GM12878 (cell line): ENCODE results near the gene MTMR10. TPM values are rescaled to one million over a fixed set of nuclear protein-coding genes. Genes with fewer than 3 reads are reported as not detected.

Source experiments
- ATAC-seq: fragments of 200-7000 bp; cut with Tn5 transposase; 3 replicates; pipeline ENCODE4 v1.9.1; 2020; ENCODE audit warnings: mild to moderate bottlenecking, moderate library complexity
- BruUV-seq: library from RNA; stranded (reverse); fragments of 400-500 nt; replicated peaks from 2 replicates; lab custom pipeline; 2021; lab: Mats Ljungman, UMichigan
- CTCF ChIA-PET: fragments of 300-600 bp; sonication (Branson Sonifier 250); formaldehyde crosslinking; extraction: SDS; loops from one replicate; lab custom pipeline; 2021; ENCODE audit warnings: inconsistent platforms; lab: Yijun Ruan, JAX
- POLR2A ChIA-PET: fragments of 350-600 bp; formaldehyde crosslinking; extraction: SDS; loops from one replicate; lab custom pipeline; 2021; ENCODE audit warnings: inconsistent platforms; lab: Charles Lee
- RAD21 ChIA-PET: fragments of 300-600 bp; sonication (Branson Sonifier 250); formaldehyde crosslinking; loops from one replicate; lab custom pipeline; 2023; ENCODE audit warnings: antibody characterized with exemption; ENCODE audit not compliant: unreplicated experiment; lab: Charles Lee
- SMC1A ChIA-PET: fragments of 300-600 bp; sonication (Branson Sonifier 250); formaldehyde crosslinking; loops from one replicate; lab custom pipeline; 2023; ENCODE audit not compliant: unreplicated experiment, uncharacterized antibody; lab: Charles Lee
- DNase-seq: peaks from one replicate; pipeline ENCODE4 v3.0.0-alpha.2; 2011; ENCODE audit warnings: low read depth, low spot score
- FAIRE-seq: peaks from 3 replicates; lab custom pipeline; 2011; peaks lifted over from hg19 to GRCh38; lab: Jason Lieb, UNC
- H2AFZ ChIP-seq: 2 replicates; pipeline ENCODE4 v1.6.0; 2011; ENCODE audit warnings: low read depth, low read length, control low read depth; ENCODE audit not compliant: control insufficient read depth
- H3K27ac ChIP-seq: 2 replicates; pipeline ENCODE4 v1.5.1; 2011; ENCODE audit warnings: control low read depth; ENCODE audit not compliant: control insufficient read depth, insufficient read depth
- H3K27me3 ChIP-seq, 2 experiments: replicated peaks in 1 of 2; 2 replicates each; pipeline versions ENCODE4 v1.6.0 to v1.6.1; 2011; ENCODE audit warnings: low read length in 1 of 2; ENCODE audit not compliant: control insufficient read depth in 2 of 2, insufficient read depth in 2 of 2
- H3K36me3 ChIP-seq, 2 experiments: 2 replicates each; pipeline ENCODE4 v1.5.1; 2011; ENCODE audit warnings: low read length in 1 of 2; ENCODE audit not compliant: control insufficient read depth in 2 of 2, insufficient read depth in 2 of 2
- H3K4me1 ChIP-seq: 2 replicates; pipeline ENCODE4 v1.6.1; 2011; ENCODE audit warnings: mild to moderate bottlenecking, low read length, moderate library complexity, mixed read lengths; ENCODE audit not compliant: control insufficient read depth, insufficient read depth
- H3K4me2 ChIP-seq: 2 replicates; pipeline ENCODE4 v1.6.0; 2011; ENCODE audit warnings: control low read depth; ENCODE audit not compliant: control insufficient read depth, insufficient read depth
- H3K4me3 ChIP-seq: fragments of 200-600 bp; sonication (generic); 2 replicates; pipeline ENCODE4 v1.5.1; 2016
- H3K79me2 ChIP-seq: 2 replicates; pipeline ENCODE4 v1.6.0; 2011; ENCODE audit warnings: low read length; ENCODE audit not compliant: control insufficient read depth, insufficient read depth
- H3K9ac ChIP-seq: 2 replicates; pipeline ENCODE4 v1.8.0; 2011; ENCODE audit warnings: low read length, control low read depth, mixed read lengths; ENCODE audit not compliant: control insufficient read depth, insufficient read depth
- H3K9me3 ChIP-seq: replicated peaks from 3 replicates; pipeline ENCODE4 v1.5.1; 2011; ENCODE audit warnings: mild to moderate bottlenecking, low read length; ENCODE audit not compliant: control insufficient read depth, insufficient read depth
- H4K20me1 ChIP-seq: 2 replicates; pipeline ENCODE4 v1.6.0; 2011; ENCODE audit not compliant: control insufficient read depth, insufficient read depth
- EED ChIP-seq: sonication (generic); IDR thresholded peaks from 2 replicates; pipeline ENCODE4 v1.6.1; 2016; ENCODE audit warnings: antibody characterized with exemption, low read depth
- JUNB ChIP-seq: IDR thresholded peaks from 2 replicates; pipeline ENCODE4 v1.6.1; 2016; ENCODE audit warnings: antibody characterized with exemption, mild to moderate bottlenecking
- RAD51 ChIP-seq: fragments of 450-650 bp; IDR thresholded peaks from 2 replicates; pipeline ENCODE4 v1.6.1; 2016; ENCODE audit warnings: moderate library complexity, mild to moderate bottlenecking, inconsistent platforms
- SPI1 ChIP-seq: IDR thresholded peaks from 2 replicates; pipeline ENCODE4 v1.6.1; 2011; ENCODE audit warnings: low read depth, mild to moderate bottlenecking, low read length, moderate library complexity, borderline replicate concordance; ENCODE audit not compliant: insufficient read depth
- ZSCAN29 ChIP-seq: fragments of 450-650 bp; IDR thresholded peaks from 2 replicates; pipeline ENCODE4 v1.6.1; 2017; ENCODE audit warnings: mild to moderate bottlenecking, moderate library complexity
- ZZZ3 ChIP-seq: IDR thresholded peaks from 2 replicates; pipeline ENCODE4 v1.6.1; 2011; ENCODE audit warnings: low read depth; ENCODE audit not compliant: control insufficient read depth, insufficient read length
- WGBS: methylation state at CpG from one replicate; pipeline ENCODE4 v1.1.6; 2016; ENCODE audit warnings: low lambda C conversion rate; ENCODE audit not compliant: insufficient replicate concordance, insufficient coverage; ENCODE audit errors: missing lambda C conversion rate; 5-methylcytosine and 5-hydroxymethylcytosine counted together
- in situ Hi-C: fragments of 300-500 bp; cut with MboI; formaldehyde crosslinking; loops from 9 replicates; pipeline ENCODE4 v1.14.3; 2018; ENCODE audit warnings: mixed read lengths
- intact Hi-C: fragments of 100-400 bp; cut with micrococcal nuclease; formaldehyde crosslinking; loops from one replicate; pipeline ENCODE4 v1.14.2; 2022; ENCODE audit not compliant: unreplicated experiment
- polyA plus RNA-seq, 11 experiments: library from polyadenylated mRNA; depleted of rRNA in 4 of 11; unstranded in 6 of 11; stranded (reverse) in 5 of 11; fragments of >200 nt; fragmentation: Nextera tagmentation in 4 of 11; fragmentation: Illumina TruSeq in 1 of 11; extraction: Ambion mirVana in 4 of 11; extraction: Trizol in 1 of 11; gene quantifications; 1 replicate in 1 of 11; 2 replicates in 10 of 11; pipeline versions ENCODE4 v1.2.1 to v1.2.3, GENCODE V29; 2011 to 2016; ENCODE audit warnings: inconsistent platforms in 2 of 11, missing spikeins in 2 of 11, low read depth in 1 of 11
- total RNA-seq, 4 experiments: library from RNA; depleted of rRNA in 3 of 4; stranded (reverse); fragments of >200 nt in 3 of 4; fragmentation: Illumina TruSeq in 1 of 4; extraction: Trizol in 1 of 4; gene quantifications; 2 replicates each; pipeline versions ENCODE4 v1.2.1 to v1.2.3, GENCODE V29; 2013 to 2021
- TF ChIP-seq, protein P1 (sequence below): fragments of 450-650 bp; IDR thresholded peaks from 2 replicates; pipeline ENCODE4 v1.6.1; 2018; ENCODE audit warnings: mild to moderate bottlenecking, low read depth, moderate library complexity; ENCODE audit not compliant: partially characterized antibody

The MTMR10 gene
- total and polyA plus RNA-seq, 10 of the 15 experiments (the other 5 are each of a cell fraction or from before 2014, with no cell fraction given): 1.9 to 13.6 (median 8.9) TPM

DNA sequence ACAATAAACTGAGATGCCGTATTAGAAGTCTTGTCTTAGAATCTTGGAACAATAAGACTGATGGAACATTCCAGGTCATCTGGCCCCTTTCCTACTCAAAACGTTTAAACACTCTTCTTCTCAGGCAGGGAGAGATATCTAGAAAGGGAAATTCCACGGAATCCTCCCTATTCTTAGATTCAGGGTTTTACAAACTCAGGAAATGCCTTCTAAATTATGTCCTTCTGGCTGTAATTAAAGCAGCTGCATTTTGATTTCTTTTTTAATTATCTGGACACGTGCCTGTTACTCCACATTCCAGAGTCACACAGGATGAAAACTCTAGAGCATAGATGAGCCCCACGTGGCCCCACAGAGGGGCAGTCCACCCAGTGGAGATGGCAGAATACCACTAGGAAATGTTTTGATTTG lies 41.5 kb upstream of the MTMR10 start:
- no peaks in the 10 kb centered on the region for H4K20me1 ChIP-seq
- no peaks in the 10 kb centered on the region for H3K36me3 ChIP-seq
- no peak overlapping the region for H3K4me3 ChIP-seq
- H3K4me2 ChIP-seq: no peak overlapping the region
- no TSS peak for BruUV-seq
- DNase-seq (no peak), ATAC-seq (no peak), FAIRE-seq (no peak)
- 59% methylated on average over 5 of the region's 5 CpGs for WGBS
- no peaks in the 10 kb centered on the region for H3K9me3 ChIP-seq
- H3K79me2 ChIP-seq: no peaks in the 10 kb centered on the region
- RAD21 ChIA-PET: no interaction called here
- H3K27ac ChIP-seq: no peak overlapping the region
- intact Hi-C loops (no loop called here), in situ Hi-C loops (no loop called here)
- POLR2A ChIA-PET: no interaction called here
- peaks cover 7% of the 10 kb centered on the region for H3K4me1 ChIP-seq
- CTCF ChIA-PET: no interaction called here
- TF ChIP-seq JUNB: no peak
- TF ChIP-seq, protein P1, sequence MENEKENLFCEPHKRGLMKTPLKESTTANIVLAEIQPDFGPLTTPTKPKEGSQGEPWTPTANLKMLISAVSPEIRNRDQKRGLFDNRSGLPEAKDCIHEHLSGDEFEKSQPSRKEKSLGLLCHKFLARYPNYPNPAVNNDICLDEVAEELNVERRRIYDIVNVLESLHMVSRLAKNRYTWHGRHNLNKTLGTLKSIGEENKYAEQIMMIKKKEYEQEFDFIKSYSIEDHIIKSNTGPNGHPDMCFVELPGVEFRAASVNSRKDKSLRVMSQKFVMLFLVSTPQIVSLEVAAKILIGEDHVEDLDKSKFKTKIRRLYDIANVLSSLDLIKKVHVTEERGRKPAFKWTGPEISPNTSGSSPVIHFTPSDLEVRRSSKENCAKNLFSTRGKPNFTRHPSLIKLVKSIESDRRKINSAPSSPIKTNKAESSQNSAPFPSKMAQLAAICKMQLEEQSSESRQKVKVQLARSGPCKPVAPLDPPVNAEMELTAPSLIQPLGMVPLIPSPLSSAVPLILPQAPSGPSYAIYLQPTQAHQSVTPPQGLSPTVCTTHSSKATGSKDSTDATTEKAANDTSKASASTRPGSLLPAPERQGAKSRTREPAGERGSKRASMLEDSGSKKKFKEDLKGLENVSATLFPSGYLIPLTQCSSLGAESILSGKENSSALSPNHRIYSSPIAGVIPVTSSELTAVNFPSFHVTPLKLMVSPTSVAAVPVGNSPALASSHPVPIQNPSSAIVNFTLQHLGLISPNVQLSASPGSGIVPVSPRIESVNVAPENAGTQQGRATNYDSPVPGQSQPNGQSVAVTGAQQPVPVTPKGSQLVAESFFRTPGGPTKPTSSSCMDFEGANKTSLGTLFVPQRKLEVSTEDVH: no peak
- no peak for TF ChIP-seq EED
- TF ChIP-seq ZZZ3: no peak
- TF ChIP-seq RAD51: no peak
- TF ChIP-seq ZSCAN29: no peak
- no peak for TF ChIP-seq SPI1
- SMC1A ChIA-PET: no interaction called here
- H3K9ac ChIP-seq: no peak overlapping the region
- no peaks in the 10 kb centered on the region for H3K27me3 ChIP-seq
- H2AFZ ChIP-seq: no peak overlapping the region; the same call in 1 of the 2 replicates
